Stimulated activated CD4-positive, alpha-beta T cell treated with anti-CD3 and anti-CD28 coated beads, TNF-alpha, amount 100 ng/mL, for 4 hours (primary cell): Measurements from ENCODE around the gene POLR1A.
A peak's percentile ranks its signal among the peaks of the same experiment; 100 is the strongest.

Experiments
- DNase-seq, 3 experiments: peaks; one replicate each; pipeline ENCODE4 v3.0.0-alpha.2; 2020; ENCODE audit warnings: low read depth in 3 of 3

POLR1A gene

GRCh38 chr2:86097114-86097896, 8.4 kb downstream of the POLR1A start:
- no peak for DNase-seq

GRCh38 chr2:86094229-86094628, 11.5 kb downstream of the POLR1A start:
- DNase-seq = no peak

- no peak for DNase-seq
These were observed 17.5 kb downstream of the POLR1A start for GRCh38 chr2:86087936-86088850.

GRCh38 chr2:86082756-86083155, 22.9 kb downstream of the POLR1A start:
- no peak for DNase-seq

GRCh38 chr2:86081724-86082123, 24.0 kb downstream of the POLR1A start:
- no peak for DNase-seq

- DNase-seq = peak; percentile 40 to 60 (median 52)
These were observed 25.4 kb downstream of the POLR1A start for GRCh38 chr2:86079981-86080911.

GRCh38 chr2:86078774-86079545, 26.7 kb downstream of the POLR1A start:
- no peak for DNase-seq

GRCh38 chr2:86075886-86076285, 29.8 kb downstream of the POLR1A start:
- no peak for DNase-seq

- no peak for DNase-seq
These were observed 30.9 kb downstream of the POLR1A start for GRCh38 chr2:86074811-86075210.

- DNase-seq = no peak
These were observed 31.4 kb downstream of the POLR1A start for GRCh38 chr2:86074256-86074655.

GRCh38 chr2:86073225-86073624, 32.5 kb downstream of the POLR1A start:
- DNase-seq = no peak

GRCh38 chr2:86072271-86072858, 33.3 kb downstream of the POLR1A start:
- no peak for DNase-seq

GRCh38 chr2:86070868-86071267, 34.8 kb downstream of the POLR1A start:
- no peak for DNase-seq

GRCh38 chr2:86069783-86070339, 35.8 kb downstream of the POLR1A start:
- no peak for DNase-seq

- no peak for DNase-seq
These were observed 36.5 kb downstream of the POLR1A start for GRCh38 chr2:86069091-86069685.

- DNase-seq = no peak
These were observed 37.0 kb downstream of the POLR1A start for GRCh38 chr2:86068648-86069047.

- DNase-seq = no peak
These were observed 37.5 kb downstream of the POLR1A start for GRCh38 chr2:86068136-86068588.

- DNase-seq = no peak
These were observed 38.8 kb downstream of the POLR1A start for GRCh38 chr2:86066915-86067314.

GRCh38 chr2:86066007-86066578, 39.6 kb downstream of the POLR1A start:
- DNase-seq = no peak
